22Rv1 (cell line): ENCODE results near the gene LMO3.

Source experiments
- CTCF ChIP-seq: fragments of 450-650 bp; IDR thresholded peaks from 2 replicates; pipeline ENCODE4 v1.5.1; 2017; ENCODE audit warnings: mild to moderate bottlenecking
- ZFX ChIP-seq: fragments of 450-650 bp; IDR thresholded peaks from 2 replicates; pipeline ENCODE4 v1.6.1; 2017; ENCODE audit warnings: antibody characterized with exemption, borderline replicate concordance

GRCh38 chr12:16622338-16622737, 16.4 kb upstream of the LMO3 start:
- no peak for TF ChIP-seq CTCF
- no peak for TF ChIP-seq ZFX
